SU-DHL-6 (cell line): ENCODE measurements around the gene C13orf42.

Experiments
- H2AFZ ChIP-seq: fragments of 200-600 bp; sonication (generic); 2 replicates; pipeline ENCODE4 v1.6.1; 2014; ENCODE audit warnings: low read depth, mild to moderate bottlenecking, moderate library complexity, mixed read lengths, antibody characterized with exemption, low read length; ENCODE audit not compliant: severe bottlenecking
- H3F3A ChIP-seq: fragments of 200-600 bp; shearing (Covaris generic); 2 replicates; pipeline ENCODE4 v1.6.0; 2016; ENCODE audit warnings: antibody characterized with exemption, mild to moderate bottlenecking; ENCODE audit not compliant: insufficient read depth
- H3K27ac ChIP-seq: fragments of 200-600 bp; sonication (generic); 2 replicates; pipeline ENCODE4 v1.5.1; 2016; ENCODE audit warnings: low read depth, mild to moderate bottlenecking, low read length, moderate library complexity, mixed read lengths
- H3K27me3 ChIP-seq: fragments of 200-600 bp; sonication (generic), shearing (Covaris generic); 2 replicates; pipeline ENCODE4 v1.6.0; 2014; ENCODE audit warnings: mild to moderate bottlenecking, low read length
- H3K36me3 ChIP-seq: fragments of 200-600 bp; sonication (generic); 2 replicates; pipeline ENCODE4 v1.6.1; 2014; ENCODE audit warnings: mild to moderate bottlenecking, low read length, mixed read lengths
- H3K4me2 ChIP-seq: fragments of 300-600, 200-600 bp; shearing (Covaris generic), sonication (generic); 2 replicates; pipeline ENCODE4 v1.6.0; 2014; ENCODE audit warnings: low read length, low read depth, mild to moderate bottlenecking; ENCODE audit not compliant: poor library complexity, severe bottlenecking
- H3K4me3 ChIP-seq: fragments of 200-600 bp; sonication (generic); 2 replicates; pipeline ENCODE4 v1.5.1; 2014; ENCODE audit warnings: antibody characterized with exemption, low read length, mild to moderate bottlenecking, mixed read lengths; ENCODE audit not compliant: insufficient read depth, poor library complexity, severe bottlenecking
- H3K79me2 ChIP-seq: fragments of 200-600 bp; sonication (generic); 2 replicates; pipeline ENCODE4 v1.6.1; 2014; ENCODE audit warnings: mild to moderate bottlenecking, low read length, moderate library complexity; ENCODE audit not compliant: insufficient read depth
- H3K9ac ChIP-seq: fragments of 200-600 bp; sonication (generic); 2 replicates; pipeline ENCODE4 v1.7.0; 2014; ENCODE audit warnings: mild to moderate bottlenecking, low read length
- H3K9me2 ChIP-seq: fragments of 200-600 bp; sonication (generic); replicated peaks from 2 replicates; pipeline ENCODE4 v1.6.1; 2014; ENCODE audit warnings: low read length; ENCODE audit not compliant: insufficient read depth
- H3K9me3 ChIP-seq: fragments of 200-600 bp; sonication (generic); 2 replicates; pipeline ENCODE4 v1.6.1; 2014; ENCODE audit warnings: low read length, mixed read lengths; ENCODE audit not compliant: insufficient read depth
- H4K20me1 ChIP-seq: fragments of 200-600 bp; sonication (generic); 2 replicates; pipeline ENCODE4 v1.6.1; 2014; ENCODE audit warnings: low read depth, mild to moderate bottlenecking, antibody characterized with exemption, low read length, moderate library complexity, mixed read lengths
- EZH2phosphoT487 ChIP-seq: fragments of 200-600 bp; sonication (generic), shearing (Covaris generic); conservative IDR thresholded peaks from 2 replicates; pipeline ENCODE4 v1.6.1; 2018; ENCODE audit warnings: mild to moderate bottlenecking, antibody characterized with exemption, low read length, moderate library complexity, mixed read lengths
- TF ChIP-seq, protein P1 (sequence below): fragments of 200-600 bp; sonication (generic); IDR thresholded peaks from one replicate; pipeline ENCODE4 v1.5.1; 2017; ENCODE audit warnings: antibody characterized with exemption, mild to moderate bottlenecking, low read length, moderate library complexity; ENCODE audit not compliant: insufficient read depth, poor library complexity, severe bottlenecking

The C13orf42 gene

DNA sequence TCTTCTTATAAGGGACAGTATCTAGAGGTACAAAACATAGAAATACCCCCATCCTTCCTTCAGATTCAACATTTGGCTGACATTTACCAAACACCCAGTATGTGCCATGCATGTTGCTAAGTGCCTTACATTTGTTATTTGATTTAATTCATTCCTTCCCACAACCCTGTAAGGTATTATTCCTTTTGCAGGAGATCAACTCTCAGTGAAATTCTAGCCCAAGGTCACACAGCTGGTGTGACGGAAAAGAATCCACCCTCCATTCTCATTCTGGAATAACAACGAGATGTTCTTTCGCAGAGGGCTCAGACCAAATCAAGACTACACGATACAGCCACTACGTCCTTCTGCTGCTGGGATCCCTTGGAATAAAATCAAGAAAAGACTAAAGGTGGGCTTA is 67.8 kb downstream of the C13orf42 start:
- Histone ChIP-seq H3K27ac (no peak overlapping the region), H3K9me3 (no peaks in the 10 kb centered on the region), H3K9ac (no peak overlapping the region), H2AFZ (no peak overlapping the region), H3F3A (no peaks in the 10 kb centered on the region), H3K4me2 (no peak overlapping the region), H3K36me3 (no peaks in the 10 kb centered on the region), H3K4me3 (no peak overlapping the region), H3K9me2 (no peaks in the 10 kb centered on the region), H3K79me2 (no peaks in the 10 kb centered on the region), H4K20me1 (no peaks in the 10 kb centered on the region), H3K27me3 (no peaks in the 10 kb centered on the region)
- no peak for TF ChIP-seq EZH2phosphoT487
- TF ChIP-seq, protein P1, sequence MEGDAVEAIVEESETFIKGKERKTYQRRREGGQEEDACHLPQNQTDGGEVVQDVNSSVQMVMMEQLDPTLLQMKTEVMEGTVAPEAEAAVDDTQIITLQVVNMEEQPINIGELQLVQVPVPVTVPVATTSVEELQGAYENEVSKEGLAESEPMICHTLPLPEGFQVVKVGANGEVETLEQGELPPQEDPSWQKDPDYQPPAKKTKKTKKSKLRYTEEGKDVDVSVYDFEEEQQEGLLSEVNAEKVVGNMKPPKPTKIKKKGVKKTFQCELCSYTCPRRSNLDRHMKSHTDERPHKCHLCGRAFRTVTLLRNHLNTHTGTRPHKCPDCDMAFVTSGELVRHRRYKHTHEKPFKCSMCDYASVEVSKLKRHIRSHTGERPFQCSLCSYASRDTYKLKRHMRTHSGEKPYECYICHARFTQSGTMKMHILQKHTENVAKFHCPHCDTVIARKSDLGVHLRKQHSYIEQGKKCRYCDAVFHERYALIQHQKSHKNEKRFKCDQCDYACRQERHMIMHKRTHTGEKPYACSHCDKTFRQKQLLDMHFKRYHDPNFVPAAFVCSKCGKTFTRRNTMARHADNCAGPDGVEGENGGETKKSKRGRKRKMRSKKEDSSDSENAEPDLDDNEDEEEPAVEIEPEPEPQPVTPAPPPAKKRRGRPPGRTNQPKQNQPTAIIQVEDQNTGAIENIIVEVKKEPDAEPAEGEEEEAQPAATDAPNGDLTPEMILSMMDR: no peak

GRCh38 chr13:51041710-51042109 is 69.4 kb downstream of the C13orf42 start:
- Histone ChIP-seq H4K20me1 (no peaks in the 10 kb centered on the region), H3K4me2 (no peak overlapping the region), H3K4me3 (no peak overlapping the region)

GRCh38 chr13:51041126-51041525 is 69.9 kb downstream of the C13orf42 start:
- H3F3A ChIP-seq: no peaks in the 10 kb centered on the region
- no peak overlapping the region for H3K9ac ChIP-seq
- no peaks in the 10 kb centered on the region for H3K9me2 ChIP-seq
- H3K36me3 ChIP-seq: no peaks in the 10 kb centered on the region
- no peaks in the 10 kb centered on the region for H3K27me3 ChIP-seq
- no peak overlapping the region for H3K4me2 ChIP-seq
- H3K27ac ChIP-seq: no peak overlapping the region
- TF ChIP-seq EZH2phosphoT487: no peak
- TF ChIP-seq, protein P1: no peak
- H3K4me3 ChIP-seq: no peak overlapping the region
- H4K20me1 ChIP-seq: no peaks in the 10 kb centered on the region
- H2AFZ ChIP-seq: no peak overlapping the region
- H3K79me2 ChIP-seq: no peaks in the 10 kb centered on the region
- H3K9me3 ChIP-seq: no peaks in the 10 kb centered on the region

More at GRCh38 chr13:51041710-51042109, 69.4 kb downstream of the C13orf42 start:
- Histone ChIP-seq H3K27ac (no peak overlapping the region), H3K79me2 (no peaks in the 10 kb centered on the region), H2AFZ (no peak overlapping the region), H3K9me3 (no peaks in the 10 kb centered on the region), H3K27me3 (no peaks in the 10 kb centered on the region), H3K9me2 (no peaks in the 10 kb centered on the region), H3K36me3 (no peaks in the 10 kb centered on the region), H3K9ac (no peak overlapping the region), H3F3A (no peaks in the 10 kb centered on the region)
- no peak for TF ChIP-seq EZH2phosphoT487
- TF ChIP-seq, protein P1: no peak

- no peaks in the 10 kb centered on the region for H3K9me2 ChIP-seq
- H2AFZ ChIP-seq: no peak overlapping the region
- no peak overlapping the region for H3K27ac ChIP-seq
- no peaks in the 10 kb centered on the region for H3K9me3 ChIP-seq
- no peaks in the 10 kb centered on the region for H3K36me3 ChIP-seq
- H3F3A ChIP-seq: no peaks in the 10 kb centered on the region
- no peak overlapping the region for H3K9ac ChIP-seq
- no peaks in the 10 kb centered on the region for H4K20me1 ChIP-seq
- TF ChIP-seq, protein P1: no peak
- no peak for TF ChIP-seq EZH2phosphoT487
- H3K4me2 ChIP-seq: no peak overlapping the region
- no peaks in the 10 kb centered on the region for H3K27me3 ChIP-seq
- no peaks in the 10 kb centered on the region for H3K79me2 ChIP-seq
- H3K4me3 ChIP-seq: no peak overlapping the region
Measured at GRCh38 chr13:51040431-51040830, 70.6 kb downstream of the C13orf42 start.
